Brain microvascular endothelial cell (primary cell): Measurements from ENCODE around the gene ABCG1.

ENCODE experiments used
- DNase-seq: peaks from one replicate; pipeline ENCODE4 v3.0.0-alpha.2; 2020
- H3K27ac ChIP-seq: fragments of 250-450 bp; sonication (Bioruptor Pico); 2 replicates; pipeline ENCODE4 v1.5.1; 2020; ENCODE audit warnings: mild to moderate bottlenecking, moderate library complexity
- H3K27me3 ChIP-seq: fragments of 250-450 bp; sonication (Bioruptor Pico); replicated peaks from 2 replicates; pipeline ENCODE4 v1.5.1; 2020; ENCODE audit warnings: mild to moderate bottlenecking
- H3K36me3 ChIP-seq: fragments of 250-450 bp; sonication (Bioruptor Pico); replicated peaks from 2 replicates; pipeline ENCODE4 v1.5.1; 2020; ENCODE audit warnings: mild to moderate bottlenecking
- H3K4me3 ChIP-seq: 2 replicates; pipeline ENCODE4 v1.5.1; 2011; ENCODE audit warnings: low read depth, mild to moderate bottlenecking, control low read depth, low read length, moderate library complexity
- in situ Hi-C: cut with HindIII; loops from 2 replicates; pipeline ENCODE4 v1.10.0; 2017; ENCODE audit warnings: low sequenced_read_pairs, low pct_ligation_motif_present
- TF ChIP-seq, protein P1 (sequence below): IDR thresholded peaks from 2 replicates; pipeline ENCODE4 v1.5.1; 2011; ENCODE audit warnings: low read depth, mild to moderate bottlenecking, moderate library complexity, low read length, control low read depth, inconsistent platforms; ENCODE audit errors: missing control alignments

ABCG1 gene

DNA sequence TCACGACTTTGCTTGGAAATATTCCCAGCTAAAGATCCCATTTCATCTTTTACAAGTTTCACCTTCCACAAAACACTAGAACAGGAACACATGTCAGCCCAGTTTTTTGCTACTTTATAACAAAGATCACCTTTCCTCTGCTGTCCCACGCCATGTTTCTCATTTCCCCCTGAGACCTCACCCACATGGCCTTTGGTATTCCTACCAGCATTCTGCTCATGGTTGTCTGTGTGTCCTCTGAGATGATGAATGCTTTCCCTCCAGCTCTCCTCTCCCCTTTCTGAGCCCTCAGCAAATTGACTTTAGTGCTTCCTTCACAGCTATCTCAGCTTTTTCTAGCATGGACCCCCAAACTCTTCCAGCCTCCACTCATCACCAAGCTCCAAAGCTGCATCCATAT, 32.3 kb upstream of the ABCG1 start:
- Histone ChIP-seq H3K27ac (no peak overlapping the region), H3K4me3 (no peak overlapping the region)
- in situ Hi-C loops: no loop called here

DNA sequence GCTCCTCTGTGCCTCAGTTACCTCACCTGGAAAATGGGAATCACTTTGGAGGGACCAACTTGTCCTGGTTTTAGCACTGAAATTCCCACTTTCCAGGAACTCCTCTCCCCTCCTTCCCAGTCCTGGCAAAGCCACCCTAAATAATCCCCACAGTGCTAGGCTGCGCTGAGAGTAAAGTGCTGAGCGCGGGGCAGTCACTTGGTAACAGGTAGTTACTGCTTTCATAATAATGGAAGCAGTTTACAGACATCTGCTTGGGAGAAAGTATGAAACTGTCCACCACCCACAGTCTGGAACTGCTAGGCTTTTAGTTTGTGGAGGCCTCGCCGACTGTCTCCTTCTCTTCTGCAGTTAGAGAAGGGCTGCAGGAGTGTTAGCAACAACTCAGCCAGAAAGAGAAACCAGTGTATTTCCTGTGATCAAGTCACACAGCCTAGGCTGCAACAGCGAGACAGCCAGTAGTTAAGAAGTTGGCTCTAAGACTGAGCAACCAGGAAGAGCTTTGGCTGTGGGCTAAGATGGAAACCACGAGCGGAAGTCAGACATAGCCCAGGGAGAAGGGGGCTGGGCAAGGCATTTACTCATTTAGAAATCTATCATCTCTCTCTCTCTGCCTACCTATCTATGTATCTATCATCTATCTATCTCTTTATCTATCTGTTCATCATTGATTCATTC, 30.8 kb upstream of the ABCG1 start:
- no peak for DNase-seq
- TF ChIP-seq, protein P1, sequence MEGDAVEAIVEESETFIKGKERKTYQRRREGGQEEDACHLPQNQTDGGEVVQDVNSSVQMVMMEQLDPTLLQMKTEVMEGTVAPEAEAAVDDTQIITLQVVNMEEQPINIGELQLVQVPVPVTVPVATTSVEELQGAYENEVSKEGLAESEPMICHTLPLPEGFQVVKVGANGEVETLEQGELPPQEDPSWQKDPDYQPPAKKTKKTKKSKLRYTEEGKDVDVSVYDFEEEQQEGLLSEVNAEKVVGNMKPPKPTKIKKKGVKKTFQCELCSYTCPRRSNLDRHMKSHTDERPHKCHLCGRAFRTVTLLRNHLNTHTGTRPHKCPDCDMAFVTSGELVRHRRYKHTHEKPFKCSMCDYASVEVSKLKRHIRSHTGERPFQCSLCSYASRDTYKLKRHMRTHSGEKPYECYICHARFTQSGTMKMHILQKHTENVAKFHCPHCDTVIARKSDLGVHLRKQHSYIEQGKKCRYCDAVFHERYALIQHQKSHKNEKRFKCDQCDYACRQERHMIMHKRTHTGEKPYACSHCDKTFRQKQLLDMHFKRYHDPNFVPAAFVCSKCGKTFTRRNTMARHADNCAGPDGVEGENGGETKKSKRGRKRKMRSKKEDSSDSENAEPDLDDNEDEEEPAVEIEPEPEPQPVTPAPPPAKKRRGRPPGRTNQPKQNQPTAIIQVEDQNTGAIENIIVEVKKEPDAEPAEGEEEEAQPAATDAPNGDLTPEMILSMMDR: no peak
- Histone ChIP-seq H3K36me3 (no peaks in the 10 kb centered on the region), H3K4me3 (no peak overlapping the region), H3K27me3 (no peaks in the 10 kb centered on the region), H3K27ac (no peak overlapping the region)
- in situ Hi-C loops: no loop called here

More for the DNA sequence above, 32.3 kb upstream of the ABCG1 start:
- H3K27me3 ChIP-seq: no peaks in the 10 kb centered on the region
- no peaks in the 10 kb centered on the region for H3K36me3 ChIP-seq
- no peak for DNase-seq
- TF ChIP-seq, protein P1: no peak

GRCh38 chr21:42188663-42189062, 30.3 kb upstream of the ABCG1 start:
- no peak overlapping the region for H3K27ac ChIP-seq
- no peak overlapping the region for H3K4me3 ChIP-seq
- no peak for DNase-seq
- TF ChIP-seq, protein P1: no peak
- no peaks in the 10 kb centered on the region for H3K27me3 ChIP-seq
- in situ Hi-C loops: no loop called here
- no peaks in the 10 kb centered on the region for H3K36me3 ChIP-seq

GRCh38 chr21:42189431-42189830, 29.5 kb upstream of the ABCG1 start:
- in situ Hi-C loops: no loop called here
- TF ChIP-seq, protein P1: no peak
- H3K27me3 ChIP-seq: no peaks in the 10 kb centered on the region
- no peak overlapping the region for H3K27ac ChIP-seq
- no peak for DNase-seq
- H3K36me3 ChIP-seq: no peaks in the 10 kb centered on the region
- no peak overlapping the region for H3K4me3 ChIP-seq

GRCh38 chr21:42189860-42190485, 29.0 kb upstream of the ABCG1 start:
- DNase-seq: no peak
- Histone ChIP-seq H3K27ac (no peak overlapping the region), H3K36me3 (no peaks in the 10 kb centered on the region), H3K4me3 (no peak overlapping the region), H3K27me3 (no peaks in the 10 kb centered on the region)
- in situ Hi-C loops: no loop called here
- TF ChIP-seq, protein P1: no peak
